A673 (cell line): ENCODE data around the gene CRB1. TPM values are rescaled to one million over a fixed set of nuclear protein-coding genes. Genes with fewer than 3 reads are reported as not detected.

Source experiments
- BruUV-seq: library from RNA; stranded (reverse); fragments of 400-500 nt; replicated peaks from 2 replicates; lab custom pipeline; 2021; lab: Mats Ljungman, UMichigan
- CTCF ChIA-PET: fragments of 300-600 bp; sonication (Branson Sonifier 250); formaldehyde crosslinking; loops from one replicate; lab custom pipeline; 2022; ENCODE audit warnings: antibody characterized with exemption; lab: Charles Lee
- POLR2A ChIA-PET: fragments of 300-600 bp; sonication (Branson Sonifier 250); formaldehyde crosslinking; loops from one replicate; lab custom pipeline; 2022; ENCODE audit warnings: antibody characterized with exemption; ENCODE audit not compliant: low non-redundant PET; lab: Charles Lee
- DNase-seq: peaks from one replicate; pipeline ENCODE4 v3.0.0-alpha.2; 2015; ENCODE audit warnings: low spot score
- H3K27ac ChIP-seq: fragments of 200-600 bp; sonication (generic); 2 replicates; pipeline ENCODE4 v1.5.1; 2016; ENCODE audit warnings: mixed run types, low read depth, mild to moderate bottlenecking, mixed read lengths, antibody characterized with exemption, low read length; ENCODE audit not compliant: poor library complexity, severe bottlenecking
- H3K27me3 ChIP-seq: fragments of 200-600 bp; sonication (generic); replicated peaks from 2 replicates; pipeline ENCODE4 v1.6.1; 2017; ENCODE audit warnings: mixed run types, low read depth, mild to moderate bottlenecking, mixed read lengths, antibody characterized with exemption, low read length; ENCODE audit not compliant: insufficient read depth, poor library complexity
- H3K36me3 ChIP-seq: fragments of 200-600 bp; sonication (generic); 2 replicates; pipeline ENCODE4 v1.6.1; 2016; ENCODE audit warnings: mixed run types, mild to moderate bottlenecking, mixed read lengths, antibody characterized with exemption, low read length; ENCODE audit not compliant: insufficient read depth, poor library complexity, severe bottlenecking
- H3K4me1 ChIP-seq: fragments of 200-600 bp; sonication (generic); 2 replicates; pipeline ENCODE4 v1.6.1; 2017; ENCODE audit warnings: mixed run types, mild to moderate bottlenecking, mixed read lengths, antibody characterized with exemption, low read length; ENCODE audit not compliant: insufficient read depth, poor library complexity, severe bottlenecking
- H3K4me3 ChIP-seq: fragments of 200-600 bp; sonication (generic); 2 replicates; pipeline ENCODE4 v1.5.1; 2016; ENCODE audit warnings: low read depth, mixed run types, mild to moderate bottlenecking, mixed read lengths, low read length; ENCODE audit not compliant: poor library complexity, severe bottlenecking
- H3K9me3 ChIP-seq: fragments of 200-600 bp; sonication (generic); 2 replicates; pipeline ENCODE4 v1.6.1; 2016; ENCODE audit warnings: mixed run types, low read depth, mild to moderate bottlenecking, mixed read lengths, antibody characterized with exemption, low read length; ENCODE audit not compliant: poor library complexity, severe bottlenecking
- EZH2 ChIP-seq: fragments of 200-600 bp; sonication (generic); IDR thresholded peaks from 2 replicates; pipeline ENCODE4 v1.6.1; 2017; ENCODE audit warnings: borderline replicate concordance, low read depth, mild to moderate bottlenecking, mixed read lengths, antibody characterized with exemption, low read length; ENCODE audit not compliant: poor library complexity, severe bottlenecking
- intact Hi-C: fragments of 100-400 bp; cut with micrococcal nuclease; formaldehyde crosslinking; loops from one replicate; pipeline ENCODE4 v1.10.0; 2022; ENCODE audit not compliant: unreplicated experiment
- total RNA-seq: library from RNA; stranded (reverse); gene quantifications from 2 replicates; pipeline ENCODE4 v1.2.3, GENCODE V29; 2021
- TF ChIP-seq, protein P1 (sequence below): fragments of 300-800, 200-600 bp; sonication (generic); conservative IDR thresholded peaks from 2 replicates; pipeline ENCODE4 v1.5.1; 2017; ENCODE audit warnings: low read depth, mild to moderate bottlenecking, antibody characterized with exemption, low read length, moderate library complexity, mixed read lengths

Gene CRB1
- total RNA-seq, 1 experiment from 2014 or later = not detected

DNA sequence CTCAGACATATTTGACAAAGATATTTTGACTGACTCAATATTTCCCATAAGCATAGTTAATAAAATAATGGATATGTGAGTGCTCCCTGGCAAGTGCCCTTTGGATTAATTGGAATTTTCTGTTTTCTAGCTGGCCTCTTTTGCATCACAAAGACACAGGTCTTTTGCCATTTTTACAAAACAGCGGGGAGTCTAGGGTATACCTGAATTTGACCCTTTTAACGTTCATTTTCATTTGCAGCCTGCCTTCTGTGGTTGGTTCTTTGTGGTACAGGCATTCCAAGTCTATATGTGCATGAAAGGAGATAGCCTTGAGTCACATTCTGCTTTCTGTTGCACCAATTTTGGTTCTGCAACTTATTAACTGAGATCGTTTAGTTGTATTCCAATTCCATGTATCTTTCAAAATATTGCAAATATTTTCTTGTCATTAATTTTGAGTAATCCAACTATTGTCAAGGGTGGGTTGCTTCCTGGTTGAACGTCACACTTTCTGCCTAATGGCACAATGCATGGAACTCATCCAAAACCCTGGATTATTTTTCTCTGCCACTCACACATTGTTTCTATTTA lies 171.7 kb downstream of the CRB1 start:
- intact Hi-C loops = no loop called here
- H3K4me1 ChIP-seq = peaks cover 13% of the 10 kb centered on the region
- ChIA-PET CTCF (no interaction called here), POLR2A (no interaction called here)
- H3K36me3 ChIP-seq = no peaks in the 10 kb centered on the region
- TF ChIP-seq EZH2 = no peak
- TF ChIP-seq, protein P1, sequence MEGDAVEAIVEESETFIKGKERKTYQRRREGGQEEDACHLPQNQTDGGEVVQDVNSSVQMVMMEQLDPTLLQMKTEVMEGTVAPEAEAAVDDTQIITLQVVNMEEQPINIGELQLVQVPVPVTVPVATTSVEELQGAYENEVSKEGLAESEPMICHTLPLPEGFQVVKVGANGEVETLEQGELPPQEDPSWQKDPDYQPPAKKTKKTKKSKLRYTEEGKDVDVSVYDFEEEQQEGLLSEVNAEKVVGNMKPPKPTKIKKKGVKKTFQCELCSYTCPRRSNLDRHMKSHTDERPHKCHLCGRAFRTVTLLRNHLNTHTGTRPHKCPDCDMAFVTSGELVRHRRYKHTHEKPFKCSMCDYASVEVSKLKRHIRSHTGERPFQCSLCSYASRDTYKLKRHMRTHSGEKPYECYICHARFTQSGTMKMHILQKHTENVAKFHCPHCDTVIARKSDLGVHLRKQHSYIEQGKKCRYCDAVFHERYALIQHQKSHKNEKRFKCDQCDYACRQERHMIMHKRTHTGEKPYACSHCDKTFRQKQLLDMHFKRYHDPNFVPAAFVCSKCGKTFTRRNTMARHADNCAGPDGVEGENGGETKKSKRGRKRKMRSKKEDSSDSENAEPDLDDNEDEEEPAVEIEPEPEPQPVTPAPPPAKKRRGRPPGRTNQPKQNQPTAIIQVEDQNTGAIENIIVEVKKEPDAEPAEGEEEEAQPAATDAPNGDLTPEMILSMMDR = no peak
- H3K27ac ChIP-seq = no peak overlapping the region
- no peaks in the 10 kb centered on the region for H3K9me3 ChIP-seq
- H3K4me3 ChIP-seq = no peak overlapping the region
- no peak for DNase-seq
- H3K27me3 ChIP-seq = no peaks in the 10 kb centered on the region
- BruUV-seq = no TSS peak

GRCh38 chr1:197440715-197441114 lies 172.7 kb downstream of the CRB1 start:
- CTCF ChIA-PET = no interaction called here
- no peak overlapping the region for H3K27ac ChIP-seq
- H3K27me3 ChIP-seq = no peaks in the 10 kb centered on the region
- H3K4me3 ChIP-seq = no peak overlapping the region
- TF ChIP-seq, protein P1 = no peak
- no peak for TF ChIP-seq EZH2
- intact Hi-C loops = no loop called here
- POLR2A ChIA-PET = no interaction called here
- H3K36me3 ChIP-seq = no peaks in the 10 kb centered on the region
- DNase-seq = no peak
- H3K4me1 ChIP-seq = peaks cover 13% of the 10 kb centered on the region
- H3K9me3 ChIP-seq = no peaks in the 10 kb centered on the region
- no TSS peak for BruUV-seq

- Histone ChIP-seq H3K9me3 (no peaks in the 10 kb centered on the region), H3K27ac (no peak overlapping the region)
Measured at GRCh38 chr1:197441999-197442414, 174.0 kb downstream of the CRB1 start.

More at GRCh38 chr1:197441999-197442414, 174.0 kb downstream of the CRB1 start:
- Histone ChIP-seq H3K36me3 (no peaks in the 10 kb centered on the region), H3K4me1 (peaks cover 13% of the 10 kb centered on the region), H3K4me3 (no peak overlapping the region), H3K27me3 (no peaks in the 10 kb centered on the region)
- ChIA-PET POLR2A (no interaction called here), CTCF (no interaction called here)
- no peak for DNase-seq
- intact Hi-C loops = no loop called here
- BruUV-seq = no TSS peak
- no peak for TF ChIP-seq EZH2
- TF ChIP-seq, protein P1 = no peak
